ENCODE measurements around the gene TFEB.

DNA sequence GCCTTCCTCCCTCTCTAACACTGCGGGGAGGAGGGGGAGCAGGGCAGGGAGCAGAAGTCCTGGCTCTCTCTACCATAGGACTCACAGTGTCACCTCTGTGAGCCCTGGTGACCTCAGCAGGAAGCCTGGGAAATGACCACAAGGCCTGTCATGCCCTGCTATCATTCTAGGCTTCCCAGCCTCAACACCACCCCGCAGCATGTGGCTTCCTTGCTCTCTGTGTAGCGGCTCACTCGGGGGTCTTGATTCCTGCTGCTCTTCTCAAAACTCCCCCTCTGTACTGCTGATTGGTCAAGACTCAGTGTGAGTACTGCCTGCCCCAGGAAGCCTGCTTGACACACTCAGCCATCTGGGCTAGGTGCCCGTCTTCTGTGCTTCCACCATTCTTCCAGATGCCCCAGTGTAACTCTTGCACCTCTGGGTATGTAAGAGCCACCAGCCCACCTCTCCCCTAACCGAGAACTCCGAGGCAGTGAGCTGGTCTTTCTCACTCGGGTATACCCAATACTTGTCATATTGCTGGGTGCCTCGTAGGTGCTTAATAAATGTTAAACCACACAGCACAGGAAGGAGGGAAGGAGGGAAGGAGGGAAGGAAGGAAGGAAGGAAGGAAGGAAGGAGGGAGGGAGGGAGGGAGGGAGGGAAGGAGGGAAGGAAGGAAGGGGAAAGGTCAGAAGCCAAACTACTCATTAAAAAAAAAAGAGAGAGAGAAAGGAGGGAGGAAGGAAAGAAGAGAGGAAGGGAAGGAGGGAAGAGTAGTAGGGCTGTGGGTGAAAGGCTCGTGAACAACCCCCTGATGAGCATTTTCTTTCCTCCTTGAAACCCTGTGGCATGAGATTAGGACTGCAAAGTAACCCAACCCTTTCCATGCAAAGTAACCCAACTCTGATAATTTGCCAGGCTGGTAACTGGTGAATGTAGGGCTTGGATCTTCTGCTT lies 92.2 kb downstream of the TFEB start:
- TF ChIP-seq, protein P1, sequence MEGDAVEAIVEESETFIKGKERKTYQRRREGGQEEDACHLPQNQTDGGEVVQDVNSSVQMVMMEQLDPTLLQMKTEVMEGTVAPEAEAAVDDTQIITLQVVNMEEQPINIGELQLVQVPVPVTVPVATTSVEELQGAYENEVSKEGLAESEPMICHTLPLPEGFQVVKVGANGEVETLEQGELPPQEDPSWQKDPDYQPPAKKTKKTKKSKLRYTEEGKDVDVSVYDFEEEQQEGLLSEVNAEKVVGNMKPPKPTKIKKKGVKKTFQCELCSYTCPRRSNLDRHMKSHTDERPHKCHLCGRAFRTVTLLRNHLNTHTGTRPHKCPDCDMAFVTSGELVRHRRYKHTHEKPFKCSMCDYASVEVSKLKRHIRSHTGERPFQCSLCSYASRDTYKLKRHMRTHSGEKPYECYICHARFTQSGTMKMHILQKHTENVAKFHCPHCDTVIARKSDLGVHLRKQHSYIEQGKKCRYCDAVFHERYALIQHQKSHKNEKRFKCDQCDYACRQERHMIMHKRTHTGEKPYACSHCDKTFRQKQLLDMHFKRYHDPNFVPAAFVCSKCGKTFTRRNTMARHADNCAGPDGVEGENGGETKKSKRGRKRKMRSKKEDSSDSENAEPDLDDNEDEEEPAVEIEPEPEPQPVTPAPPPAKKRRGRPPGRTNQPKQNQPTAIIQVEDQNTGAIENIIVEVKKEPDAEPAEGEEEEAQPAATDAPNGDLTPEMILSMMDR (IDR thresholded peaks at IDR 0.05): no peak
- no peak for TF ChIP-seq POLR2A (IDR thresholded peaks at IDR 0.05)
